HG02938 (cell line): Measurements from ENCODE around the gene GBGT1.

Source experiments
- ATAC-seq: cut with Tn5 transposase; IDR thresholded peaks from one replicate; pipeline ENCODE4 v1.9.1; 2021; ENCODE audit warnings: mild to moderate bottlenecking, moderate library complexity; ENCODE audit not compliant: unreplicated experiment

Gene GBGT1

DNA sequence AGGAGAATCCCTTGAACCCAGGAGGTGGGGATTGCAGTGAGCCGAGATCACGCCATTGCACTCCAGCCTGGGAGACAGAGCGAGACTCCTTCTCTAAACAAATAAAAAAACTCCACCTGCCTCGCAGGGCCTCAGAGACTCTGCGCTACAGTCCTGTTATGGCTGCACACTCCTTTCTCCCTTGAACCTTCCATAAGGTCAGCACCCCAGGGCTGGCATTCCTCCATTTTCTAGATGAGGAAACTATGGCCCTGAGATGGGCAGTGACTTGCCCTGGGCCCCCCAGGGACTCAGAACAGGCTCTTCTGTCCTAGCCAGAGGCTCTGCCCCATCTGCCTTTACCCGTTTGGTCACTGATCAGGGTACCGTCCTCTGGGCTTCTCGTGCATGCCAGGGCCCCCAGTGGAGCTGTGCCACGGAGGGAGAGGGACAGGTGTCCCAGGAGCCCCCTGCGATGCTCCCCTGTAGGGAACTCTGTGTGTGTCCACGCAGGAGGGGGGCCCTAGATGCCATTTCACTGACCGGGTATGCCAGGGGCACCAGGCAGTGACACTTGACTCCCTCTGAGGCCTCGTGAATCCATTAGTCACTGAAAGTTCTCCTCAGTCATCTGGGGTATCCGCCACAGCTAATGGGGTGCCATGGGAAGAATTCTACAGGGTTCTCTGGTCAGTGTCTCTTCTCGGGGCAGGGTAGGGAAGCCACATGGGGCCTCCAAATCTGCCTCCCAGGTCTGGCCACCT lies 58.8 kb downstream of the GBGT1 start:
- no peak for ATAC-seq

DNA sequence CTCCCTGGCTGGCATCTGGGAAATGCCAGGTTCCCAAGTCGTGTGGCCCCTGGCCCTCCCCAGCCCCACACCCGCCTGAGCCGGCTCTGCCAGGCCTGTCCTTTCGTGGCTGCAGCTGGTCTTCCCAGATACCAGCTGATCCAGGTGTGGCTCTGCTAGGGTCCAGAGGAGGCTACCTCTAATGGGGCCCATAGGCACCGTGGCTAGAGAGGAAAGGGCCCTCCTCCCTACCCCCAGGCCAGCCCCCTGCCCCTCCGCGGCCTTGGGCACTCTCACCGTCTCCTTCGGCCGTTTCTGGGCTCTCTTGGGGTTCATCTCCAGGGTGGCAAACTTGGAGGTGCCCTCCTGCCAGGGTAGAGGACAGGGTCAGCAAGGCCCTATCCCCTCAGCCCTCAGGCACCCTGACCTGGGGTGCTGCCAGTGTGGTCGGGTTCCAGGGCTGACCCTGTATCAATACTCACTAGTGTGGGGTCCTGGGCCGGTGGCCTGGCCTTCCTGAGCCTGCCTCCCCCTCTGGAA lies 59.7 kb downstream of the GBGT1 start:
- ATAC-seq = no peak

DNA sequence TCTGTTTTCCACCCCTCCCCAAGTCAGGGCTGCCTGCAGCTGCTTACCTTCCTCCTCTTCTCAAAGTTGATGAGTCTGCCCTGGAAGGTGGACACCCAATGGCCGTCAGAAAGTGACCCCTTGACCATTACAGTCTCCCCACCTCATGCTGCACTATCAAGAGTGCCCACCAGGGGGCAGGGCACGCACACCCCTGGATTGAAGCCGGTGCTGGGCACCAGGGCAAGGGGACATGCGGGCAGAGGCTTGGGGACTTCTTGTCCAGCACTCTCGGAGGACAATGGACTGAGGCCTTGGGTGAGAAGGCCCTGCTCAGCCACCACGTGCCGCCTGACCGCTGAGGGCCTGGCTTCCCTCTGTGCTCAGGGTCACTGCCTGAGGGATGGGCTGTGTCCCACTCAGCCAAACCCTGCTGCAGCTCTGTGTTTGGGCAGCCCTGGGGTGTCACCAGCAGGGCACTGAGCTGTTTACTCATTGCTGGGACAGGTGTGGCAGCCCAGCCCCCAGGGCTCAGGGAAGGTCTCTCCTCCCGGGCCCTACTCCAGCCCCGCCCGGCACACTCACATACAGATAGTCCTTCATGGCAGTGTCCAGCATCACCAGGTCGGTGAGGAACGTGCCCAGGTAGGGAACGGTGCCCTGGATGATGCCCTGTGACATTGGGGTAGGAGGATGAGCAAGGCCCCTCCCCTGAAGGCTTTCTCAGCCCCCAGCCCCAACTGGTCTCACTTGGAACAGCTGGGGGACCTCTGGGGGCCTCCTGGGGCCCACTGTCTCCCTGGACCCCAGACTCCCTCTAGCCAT lies 60.3 kb downstream of the GBGT1 start:
- ATAC-seq = no peak
